ENCODE measurements around the gene CCDC40. TPM values are rescaled to one million over a fixed set of nuclear protein-coding genes. Genes with fewer than 3 reads are reported as not detected.

The CCDC40 gene
- total RNA-seq, 1 donor: 6.9 TPM

- TF ChIP-seq, protein P1, sequence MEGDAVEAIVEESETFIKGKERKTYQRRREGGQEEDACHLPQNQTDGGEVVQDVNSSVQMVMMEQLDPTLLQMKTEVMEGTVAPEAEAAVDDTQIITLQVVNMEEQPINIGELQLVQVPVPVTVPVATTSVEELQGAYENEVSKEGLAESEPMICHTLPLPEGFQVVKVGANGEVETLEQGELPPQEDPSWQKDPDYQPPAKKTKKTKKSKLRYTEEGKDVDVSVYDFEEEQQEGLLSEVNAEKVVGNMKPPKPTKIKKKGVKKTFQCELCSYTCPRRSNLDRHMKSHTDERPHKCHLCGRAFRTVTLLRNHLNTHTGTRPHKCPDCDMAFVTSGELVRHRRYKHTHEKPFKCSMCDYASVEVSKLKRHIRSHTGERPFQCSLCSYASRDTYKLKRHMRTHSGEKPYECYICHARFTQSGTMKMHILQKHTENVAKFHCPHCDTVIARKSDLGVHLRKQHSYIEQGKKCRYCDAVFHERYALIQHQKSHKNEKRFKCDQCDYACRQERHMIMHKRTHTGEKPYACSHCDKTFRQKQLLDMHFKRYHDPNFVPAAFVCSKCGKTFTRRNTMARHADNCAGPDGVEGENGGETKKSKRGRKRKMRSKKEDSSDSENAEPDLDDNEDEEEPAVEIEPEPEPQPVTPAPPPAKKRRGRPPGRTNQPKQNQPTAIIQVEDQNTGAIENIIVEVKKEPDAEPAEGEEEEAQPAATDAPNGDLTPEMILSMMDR (IDR thresholded peaks at IDR 0.05; ENCODE audit: insufficient read depth, low read depth, low read length): no peak
- DNase-seq (ENCODE audit: low read depth): no peak
- no peak overlapping the region for H3K4me3 ChIP-seq (ENCODE audit: low read depth, low read length)
These were observed 80.0 kb downstream of the CCDC40 start for GRCh38 chr17:80116276-80116920.

DNA sequence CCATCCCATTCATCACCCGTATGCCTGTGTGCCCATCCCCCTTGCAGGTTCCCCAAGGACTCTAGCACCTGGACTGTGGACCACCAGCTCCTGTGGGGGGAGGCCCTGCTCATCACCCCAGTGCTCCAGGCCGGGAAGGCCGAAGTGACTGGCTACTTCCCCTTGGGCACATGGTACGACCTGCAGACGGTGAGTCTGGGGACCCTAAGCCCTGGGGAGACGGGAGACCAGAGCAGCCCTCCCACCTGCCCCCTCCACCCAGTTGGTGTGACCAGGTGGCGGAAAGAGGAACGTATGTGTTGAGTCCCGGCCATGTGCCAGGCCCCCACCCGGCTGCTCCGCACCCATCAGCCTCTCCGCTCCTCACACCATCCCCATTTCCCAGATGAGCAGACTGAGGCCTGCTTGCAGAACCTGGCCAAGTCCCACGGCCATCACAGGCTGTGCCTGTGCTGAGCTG, 80.5 kb downstream of the CCDC40 start:
- no peak overlapping the region for H3K4me3 ChIP-seq (ENCODE audit: low read depth, low read length)
- no peak for DNase-seq (ENCODE audit: low read depth)
- TF ChIP-seq, protein P1 (IDR thresholded peaks at IDR 0.05; ENCODE audit: insufficient read depth, low read depth, low read length): no peak

DNA sequence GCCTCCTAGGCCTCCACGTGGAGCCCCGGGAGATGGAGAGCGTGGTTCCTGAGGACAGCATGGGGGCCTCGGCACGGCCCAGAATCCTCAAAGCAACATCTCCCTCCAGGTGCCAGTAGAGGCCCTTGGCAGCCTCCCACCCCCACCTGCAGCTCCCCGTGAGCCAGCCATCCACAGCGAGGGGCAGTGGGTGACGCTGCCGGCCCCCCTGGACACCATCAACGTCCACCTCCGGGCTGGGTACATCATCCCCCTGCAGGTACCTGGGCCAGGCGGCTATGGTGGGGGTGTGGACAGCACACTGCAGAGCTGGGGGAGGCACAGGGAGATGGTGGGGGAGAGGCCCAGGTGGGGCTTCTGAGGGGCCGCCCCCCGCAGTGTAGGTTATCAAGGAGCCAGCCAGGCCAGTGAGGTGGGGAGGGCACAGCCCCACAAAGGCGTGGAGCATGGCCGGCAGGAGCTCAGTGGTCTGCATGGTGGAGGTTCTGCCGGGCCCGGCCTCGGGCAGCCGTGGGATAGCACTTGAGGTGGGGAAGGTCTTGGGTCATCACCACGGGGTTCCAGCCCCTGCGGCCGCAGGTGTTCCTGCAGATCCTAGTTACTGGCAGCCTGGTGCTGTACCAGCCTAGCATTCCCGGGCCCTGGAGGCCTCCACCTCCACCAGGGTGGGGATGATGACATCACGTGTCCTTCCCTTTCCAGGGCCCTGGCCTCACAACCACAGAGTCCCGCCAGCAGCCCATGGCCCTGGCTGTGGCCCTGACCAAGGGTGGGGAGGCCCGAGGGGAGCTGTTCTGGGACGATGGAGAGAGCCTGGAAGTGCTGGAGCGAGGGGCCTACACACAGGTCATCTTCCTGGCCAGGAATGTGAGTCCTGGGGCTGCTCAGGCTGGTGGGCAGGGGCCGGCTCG, 81.3 kb downstream of the CCDC40 start:
- no peak overlapping the region for H3K4me3 ChIP-seq (ENCODE audit: low read depth, low read length)
- no peak for DNase-seq (ENCODE audit: low read depth)
- TF ChIP-seq, protein P1 (IDR thresholded peaks at IDR 0.05; ENCODE audit: insufficient read depth, low read depth, low read length): no peak

DNA sequence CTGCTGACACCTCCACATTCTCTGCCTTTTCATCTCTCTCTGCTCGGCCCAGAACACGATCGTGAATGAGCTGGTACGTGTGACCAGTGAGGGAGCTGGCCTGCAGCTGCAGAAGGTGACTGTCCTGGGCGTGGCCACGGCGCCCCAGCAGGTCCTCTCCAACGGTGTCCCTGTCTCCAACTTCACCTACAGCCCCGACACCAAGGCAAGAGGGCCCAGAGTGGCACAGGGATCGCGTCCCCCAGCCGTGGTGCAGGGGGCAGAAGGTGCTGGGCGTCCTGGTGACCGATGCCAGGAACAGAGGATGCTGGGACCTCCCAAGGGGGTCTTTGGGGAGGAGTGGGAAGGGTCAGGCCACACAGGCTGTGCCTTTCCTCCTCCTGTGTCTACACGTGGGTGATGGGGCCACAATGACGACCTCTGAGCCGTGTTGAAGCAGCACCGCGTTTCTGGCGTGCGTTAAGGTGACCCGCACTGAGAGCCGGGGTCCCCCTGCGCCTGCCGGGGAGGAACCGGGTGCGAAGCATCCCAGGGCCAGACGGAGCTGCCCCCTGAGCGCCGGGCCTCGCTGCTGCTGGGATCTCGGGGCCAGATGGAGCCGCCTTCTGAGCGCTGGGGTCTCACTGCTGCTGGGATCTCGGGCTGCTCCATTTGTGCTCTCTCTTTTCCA, 82.3 kb downstream of the CCDC40 start:
- H3K4me3 ChIP-seq (ENCODE audit: low read depth, low read length): no peak overlapping the region
- no peak for DNase-seq (ENCODE audit: low read depth)
- TF ChIP-seq, protein P1 (IDR thresholded peaks at IDR 0.05; ENCODE audit: insufficient read depth, low read depth, low read length): no peak

- no peak for DNase-seq (ENCODE audit: low read depth)
- TF ChIP-seq, protein P1 (IDR thresholded peaks at IDR 0.05; ENCODE audit: insufficient read depth, low read depth, low read length): no peak
- no peak overlapping the region for H3K4me3 ChIP-seq (ENCODE audit: low read depth, low read length)
These were observed 82.9 kb downstream of the CCDC40 start for GRCh38 chr17:80119271-80119791.

DNA sequence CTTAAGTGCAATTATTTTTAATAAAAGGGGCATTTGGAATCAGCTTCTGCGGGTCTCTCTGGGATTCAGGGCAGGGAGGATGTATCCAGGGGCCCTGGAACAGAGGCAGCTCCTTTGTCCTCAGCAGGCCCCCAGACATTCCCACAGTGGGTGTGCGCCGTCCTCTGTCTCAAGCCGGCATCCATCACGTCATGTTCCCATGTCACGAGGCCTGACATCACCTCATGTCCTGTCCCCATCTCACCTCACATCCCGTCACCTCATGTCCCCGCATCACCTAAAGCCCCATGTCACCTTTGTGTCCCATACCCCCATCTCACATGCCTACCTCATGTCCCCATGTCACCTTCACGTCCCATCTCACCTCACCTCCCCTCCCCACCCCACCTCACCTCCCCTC, 83.4 kb downstream of the CCDC40 start:
- no peak overlapping the region for H3K4me3 ChIP-seq (ENCODE audit: low read depth, low read length)
- TF ChIP-seq, protein P1 (IDR thresholded peaks at IDR 0.05; ENCODE audit: insufficient read depth, low read depth, low read length): no peak
- DNase-seq (ENCODE audit: low read depth): no peak

All from fibroblast of villous mesenchyme (primary cell).